Measurements from ENCODE around the gene OTULINL. TPM values are rescaled to one million over a fixed set of nuclear protein-coding genes. Genes with fewer than 3 reads are reported as not detected.

OTULINL gene
- total and polyA plus RNA-seq, 2 of the 8 experiments (the other 6 are each of a cell fraction or from before 2014, with no cell fraction given), result 3.1 to 8.3 TPM

- TF ChIP-seq CHD7 (IDR thresholded peaks at IDR 0.05; ENCODE audit: insufficient replicate concordance, low read length) (no peak), NRF1 (IDR thresholded peaks at IDR 0.05; ENCODE audit: low read depth, low read length) (no peak)
Observed at GRCh38 chr5:14574891-14575508, 6.6 kb upstream of the OTULINL start (continued).

All from H1 (cell line).